GM19467 (cell line): Measurements from ENCODE around the gene FAM185A.
"Not testable (repeated sequence)": the region's sequence is repeated elsewhere in the genome, so short reads cannot be mapped to it uniquely, and the experiment has no call there.

ENCODE experiments used
- ATAC-seq: cut with Tn5 transposase; IDR thresholded peaks from one replicate; pipeline ENCODE4 v1.9.1; 2021; ENCODE audit warnings: mild to moderate bottlenecking, moderate library complexity; ENCODE audit not compliant: unreplicated experiment

Gene FAM185A

DNA sequence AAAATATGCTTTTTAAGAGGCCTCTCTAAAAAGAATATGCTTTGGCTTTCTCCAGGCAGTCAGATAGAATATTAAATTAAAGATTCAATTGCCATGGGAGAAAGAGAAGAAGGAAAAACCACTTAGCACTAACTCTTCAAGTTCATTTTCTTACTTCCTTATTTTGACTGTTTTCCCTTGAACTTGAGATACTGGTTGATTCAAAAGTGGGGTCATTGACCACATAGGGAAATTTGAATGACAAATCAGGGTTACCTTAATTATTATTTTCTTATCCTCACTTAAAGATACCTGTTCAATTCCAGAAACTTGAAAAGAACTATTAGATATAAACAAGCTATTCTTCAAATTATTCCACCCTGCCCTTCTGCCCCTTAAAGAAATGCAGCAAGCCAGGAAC lies 27.4 kb downstream of the FAM185A start:
- ATAC-seq, result not testable (repeated sequence)

DNA sequence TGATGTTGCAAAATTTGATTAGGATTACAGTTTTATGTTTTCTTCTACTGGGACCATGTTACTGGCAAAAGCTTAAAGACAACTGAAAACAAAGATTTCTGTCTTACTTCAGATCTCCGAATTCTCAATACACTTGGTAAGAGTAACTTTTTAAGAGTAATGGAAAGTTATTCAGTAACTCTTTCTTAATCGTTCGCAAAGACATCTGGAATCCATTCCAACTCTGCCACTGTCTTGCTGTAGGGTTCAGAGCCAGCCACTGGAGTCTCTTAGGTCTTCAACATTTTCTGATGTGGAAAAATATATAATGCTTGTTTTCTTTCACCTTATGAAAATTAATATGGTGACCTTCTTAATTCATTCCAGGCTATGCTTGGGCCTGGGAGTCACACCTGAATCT lies 29.9 kb downstream of the FAM185A start:
- ATAC-seq, result not testable (repeated sequence)

DNA sequence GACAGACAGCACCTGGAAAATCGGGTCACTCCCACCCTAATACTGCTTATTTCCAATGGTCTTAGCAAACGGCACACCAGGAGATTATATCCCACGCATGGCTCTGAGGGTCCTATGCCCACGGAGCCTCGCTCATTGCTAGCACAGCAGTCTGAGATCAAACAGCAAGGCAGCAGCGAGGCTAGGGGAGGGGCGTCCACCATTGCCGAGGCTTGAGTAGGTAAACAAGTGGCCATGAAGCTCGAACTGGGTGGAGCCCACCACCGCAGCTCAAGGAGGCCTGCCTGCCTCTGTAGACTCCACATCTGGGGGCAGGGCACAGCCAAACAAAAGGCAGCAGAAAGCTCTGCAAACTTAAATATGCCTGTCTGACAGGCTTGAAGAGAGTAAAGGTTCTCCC lies 32.1 kb downstream of the FAM185A start:
- not testable (repeated sequence) for ATAC-seq

DNA sequence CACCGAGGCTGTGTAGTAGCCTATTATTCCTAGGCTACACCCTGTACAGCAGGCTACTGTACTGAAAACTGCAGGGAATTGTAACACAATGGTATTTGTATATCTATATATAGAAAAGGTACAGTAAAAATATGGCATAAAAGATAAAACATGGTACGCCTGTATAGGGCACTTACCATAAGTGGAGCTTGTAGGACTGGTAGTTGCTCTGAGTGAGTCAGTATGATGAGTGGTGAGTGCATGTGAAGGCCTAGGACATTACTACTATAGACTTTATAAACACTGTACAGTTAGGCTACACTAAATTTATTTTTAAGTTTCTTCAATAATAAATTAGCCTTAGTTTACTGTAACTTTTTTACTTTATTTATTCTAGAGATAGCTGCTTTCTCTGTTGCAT lies 40.0 kb downstream of the FAM185A start:
- not testable (repeated sequence) for ATAC-seq

DNA sequence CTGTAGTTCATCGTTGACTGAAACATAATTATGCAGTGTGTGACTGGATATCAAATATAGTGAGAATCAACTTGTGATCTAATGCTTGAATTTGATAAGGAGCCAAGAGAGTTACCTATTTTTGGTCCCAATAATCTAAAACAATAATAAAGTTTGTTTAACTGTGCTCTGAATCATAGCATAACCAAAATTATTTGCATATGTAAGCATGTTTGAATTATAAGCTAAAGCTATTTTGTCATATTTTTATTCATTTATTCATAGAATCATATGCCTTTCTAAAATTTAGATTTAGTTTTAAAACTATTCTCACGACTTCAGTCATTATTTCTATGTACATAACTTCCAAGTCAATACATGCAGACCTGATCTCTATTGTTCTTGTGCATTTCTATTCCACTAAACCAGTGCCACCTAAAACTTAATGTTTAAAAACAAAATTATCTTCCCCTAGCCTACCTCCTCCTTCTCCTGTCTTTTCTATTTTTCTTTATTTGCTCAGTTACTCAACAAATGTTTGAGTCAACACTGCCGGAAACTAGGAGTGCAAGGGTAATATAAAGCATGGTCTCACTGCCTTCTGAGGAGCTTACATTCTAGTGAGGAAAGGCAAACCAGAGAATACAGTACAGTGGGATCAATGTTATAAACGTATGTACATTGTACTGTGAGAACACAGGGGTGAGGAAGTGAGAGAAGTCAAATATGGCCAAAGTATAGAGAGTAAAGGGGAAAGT lies 41.7 kb downstream of the FAM185A start:
- not testable (repeated sequence) for ATAC-seq

DNA sequence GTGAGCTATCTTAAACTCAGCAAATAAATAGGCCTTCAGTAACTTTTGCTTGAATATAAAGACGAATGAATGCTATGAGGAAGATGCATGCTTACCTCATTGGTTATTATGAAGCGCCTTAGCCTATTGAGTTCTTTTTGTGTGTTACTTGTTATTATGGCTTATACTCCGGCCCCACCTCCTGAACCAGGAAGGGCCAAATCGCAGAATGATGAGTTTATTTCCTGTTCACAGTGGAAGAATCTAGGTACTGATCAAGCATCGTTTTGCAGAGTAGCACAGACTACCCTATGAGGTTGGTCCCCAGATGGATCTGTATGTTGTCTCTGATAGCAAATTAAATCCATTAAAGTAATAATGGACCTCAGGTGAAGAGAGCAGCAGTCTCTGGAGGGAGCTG lies 42.6 kb downstream of the FAM185A start:
- ATAC-seq, result not testable (repeated sequence)

DNA sequence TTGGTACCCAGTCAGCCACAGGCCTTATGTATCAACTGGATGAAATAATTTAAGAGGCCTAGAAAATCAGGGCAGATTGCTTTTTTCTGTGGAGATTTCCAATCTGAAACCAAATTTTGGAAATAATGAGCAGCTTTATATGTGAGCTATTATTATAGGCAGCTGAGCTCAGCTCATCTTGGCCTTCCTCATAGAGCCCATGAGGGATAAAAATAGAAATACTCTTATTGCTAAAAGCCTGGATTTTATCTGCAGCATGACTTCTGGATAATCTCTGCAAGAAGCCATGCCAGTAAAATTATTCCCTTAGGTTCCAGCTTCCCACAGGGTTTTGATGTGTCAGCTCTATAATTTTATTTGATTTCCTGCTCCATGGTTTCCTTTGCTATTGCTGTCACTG lies 43.0 kb downstream of the FAM185A start:
- not testable (repeated sequence) for ATAC-seq

DNA sequence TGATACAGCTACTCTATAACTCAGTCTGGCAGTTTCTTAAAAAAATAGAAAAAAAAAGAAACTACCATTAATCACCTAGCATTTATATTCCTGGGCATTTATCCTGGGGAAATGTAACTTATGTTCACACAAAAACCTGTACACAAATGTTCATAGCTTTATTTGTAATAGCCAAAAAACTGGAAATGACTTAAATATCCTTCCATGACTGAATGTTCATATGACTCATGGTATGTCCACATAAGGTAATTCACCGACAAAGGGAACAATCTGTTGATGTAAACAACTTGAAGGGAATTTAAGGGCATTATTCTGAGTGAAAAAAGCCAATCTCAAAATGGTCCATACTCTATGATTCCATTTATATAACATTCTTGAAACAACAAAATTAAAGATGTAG lies 45.8 kb downstream of the FAM185A start:
- not testable (repeated sequence) for ATAC-seq

DNA sequence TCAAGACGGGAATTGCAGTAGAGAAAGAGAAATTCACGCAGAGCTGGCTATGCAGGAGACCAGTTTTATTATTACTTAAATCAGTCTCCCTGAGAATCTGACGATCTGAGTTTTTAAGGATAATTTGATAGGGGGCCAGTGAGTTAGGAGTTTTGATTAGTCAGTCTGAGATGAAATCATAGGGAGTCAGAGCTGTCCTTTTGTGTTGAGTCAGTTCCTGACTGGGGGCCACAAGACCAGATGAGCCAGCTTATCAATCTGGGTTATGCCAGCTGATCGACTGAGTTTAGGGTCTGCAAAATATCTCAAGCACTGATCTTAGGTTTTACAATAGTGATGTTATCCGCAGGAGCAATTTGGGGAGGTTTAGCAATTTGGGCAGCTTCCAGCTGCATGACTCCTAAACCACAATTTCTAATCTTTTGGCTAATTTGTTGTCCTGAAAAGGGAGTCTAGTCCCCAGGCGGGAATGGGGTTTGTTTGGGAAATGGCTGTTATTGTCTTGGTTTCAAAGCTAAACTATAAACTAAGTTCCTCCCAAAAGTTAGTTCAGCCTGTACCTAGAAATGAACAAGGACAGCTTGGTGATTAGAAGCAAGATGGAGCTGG lies 47.3 kb downstream of the FAM185A start:
- not testable (repeated sequence) for ATAC-seq

DNA sequence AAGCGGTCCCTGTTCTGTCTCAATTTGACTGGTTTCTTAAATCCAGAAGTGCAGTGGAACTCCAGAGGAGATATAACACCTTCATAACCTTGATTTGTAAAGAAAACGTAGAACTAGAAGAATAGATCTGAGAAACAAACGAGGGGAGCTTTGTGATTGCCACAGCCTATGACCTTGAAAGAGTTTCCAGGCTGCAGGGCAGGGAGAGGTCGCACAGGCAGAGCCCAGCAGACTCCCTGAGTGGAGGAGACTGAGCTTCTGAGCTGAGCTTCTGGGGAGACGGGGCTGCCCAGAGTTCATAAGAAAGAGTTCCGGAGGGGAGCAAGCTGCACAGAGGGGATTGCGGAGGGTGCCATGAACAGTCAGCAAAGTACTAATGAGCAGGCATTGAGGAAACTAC lies 57.8 kb downstream of the FAM185A start:
- ATAC-seq, result no peak

DNA sequence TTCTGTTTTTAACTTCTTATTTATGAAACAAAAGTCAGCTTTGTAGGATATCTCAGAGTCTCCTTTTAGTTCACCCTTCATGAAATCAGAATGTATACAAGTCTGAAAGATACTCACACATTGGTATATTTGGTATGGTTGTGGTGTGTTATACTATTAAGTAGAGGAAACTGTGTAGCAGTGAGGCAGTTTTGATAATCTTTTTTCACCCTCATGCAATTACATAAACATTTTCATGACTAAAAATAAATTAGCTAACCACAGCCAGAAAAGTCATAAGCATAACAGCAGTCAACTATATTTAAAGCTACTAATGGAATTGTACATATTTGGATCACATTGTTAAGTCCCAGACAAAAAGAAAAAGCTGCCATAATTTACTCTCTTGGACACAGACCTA lies 62.1 kb downstream of the FAM185A start:
- no peak for ATAC-seq

DNA sequence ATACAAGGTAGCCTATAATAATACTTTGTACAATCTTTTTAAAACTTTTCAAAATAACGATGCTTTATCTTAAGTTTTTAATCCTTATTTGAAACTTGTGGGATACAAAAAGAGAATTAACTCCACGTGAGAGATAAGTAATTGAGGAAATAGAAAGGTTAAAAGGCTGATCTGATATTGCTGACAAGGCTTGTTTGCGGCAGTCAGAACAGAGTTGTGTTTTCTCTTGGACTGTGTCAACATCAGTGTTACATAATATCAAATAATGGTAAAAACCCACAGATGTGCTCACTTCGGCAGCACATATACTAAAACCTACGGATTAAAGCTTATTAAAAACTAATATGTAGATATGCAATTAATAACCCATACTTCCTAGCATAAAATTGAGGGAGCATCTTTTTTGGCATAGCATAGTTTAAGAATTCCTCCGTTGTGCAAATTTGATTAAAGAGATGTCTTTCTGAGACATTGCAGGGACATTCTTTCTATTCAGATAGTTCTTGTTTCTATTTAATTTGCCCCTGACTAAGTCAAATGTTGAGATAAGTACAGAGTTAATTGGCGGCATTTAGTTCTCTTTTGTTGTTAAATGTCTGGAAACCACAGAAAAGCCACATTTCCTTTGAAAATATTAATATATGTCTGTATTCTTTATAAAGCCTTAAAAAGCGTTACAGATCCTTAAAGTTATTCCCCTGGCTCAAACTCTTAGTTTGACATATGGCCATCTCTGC lies 63.3 kb downstream of the FAM185A start:
- no peak for ATAC-seq

DNA sequence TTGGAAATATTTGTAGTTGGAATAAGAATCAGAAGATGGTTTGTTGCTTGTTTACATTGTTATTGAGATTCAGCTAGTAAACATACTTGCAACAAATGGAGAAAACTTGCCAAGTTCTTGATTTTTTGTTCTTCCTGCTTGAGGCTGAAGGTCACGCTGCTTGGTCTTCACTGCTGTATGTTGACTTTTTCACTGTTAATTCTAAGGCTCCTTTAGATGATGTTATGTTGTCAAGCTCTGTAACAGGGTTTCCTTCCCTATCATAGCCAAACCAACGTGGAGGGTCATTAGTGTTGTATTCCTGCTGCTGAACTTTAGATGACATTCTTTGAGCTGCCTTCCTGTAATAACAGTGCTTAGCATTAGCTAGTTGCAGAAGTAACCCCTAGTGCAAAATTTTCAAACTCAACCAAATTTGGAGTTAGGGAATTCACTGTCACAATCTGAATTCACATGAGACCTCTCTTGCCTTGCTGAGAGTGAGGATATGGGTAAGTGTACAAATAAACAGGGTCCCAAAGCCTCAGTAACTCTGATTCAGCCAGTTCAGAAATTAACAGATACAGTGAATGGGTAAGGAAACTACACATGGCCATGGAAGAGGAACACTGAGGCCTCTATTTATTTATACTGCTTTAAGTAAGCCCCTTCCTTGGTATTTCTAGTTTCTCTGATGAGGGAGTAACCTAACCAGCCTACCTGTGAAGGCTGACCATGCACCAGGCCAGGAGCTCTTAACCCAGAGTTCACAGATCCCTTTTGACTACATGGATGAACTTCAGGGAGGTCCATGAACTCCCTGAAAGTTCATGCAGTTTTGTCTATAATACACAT lies 64.6 kb downstream of the FAM185A start:
- ATAC-seq, result no peak

DNA sequence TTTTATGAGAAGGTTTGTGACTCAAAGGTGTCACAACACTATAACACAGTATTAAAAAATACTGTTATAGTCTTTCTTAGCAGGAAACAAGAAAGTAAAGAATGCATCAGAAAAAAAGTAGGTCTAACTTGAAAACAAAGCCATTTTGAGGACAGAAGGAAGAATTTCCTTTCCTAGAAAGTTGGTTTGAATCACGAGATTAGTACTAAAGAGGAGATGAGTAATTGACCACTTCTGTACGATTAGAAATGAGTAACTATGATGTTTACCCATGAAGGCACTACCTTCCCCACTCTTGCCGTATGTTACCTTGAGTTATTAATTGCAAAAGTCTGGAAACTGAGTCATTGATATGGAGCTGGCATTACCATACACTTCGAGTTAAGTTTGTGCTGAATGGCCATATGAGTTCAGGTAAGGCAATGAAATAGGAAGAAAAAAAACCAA lies 65.2 kb downstream of the FAM185A start:
- ATAC-seq, result no peak

DNA sequence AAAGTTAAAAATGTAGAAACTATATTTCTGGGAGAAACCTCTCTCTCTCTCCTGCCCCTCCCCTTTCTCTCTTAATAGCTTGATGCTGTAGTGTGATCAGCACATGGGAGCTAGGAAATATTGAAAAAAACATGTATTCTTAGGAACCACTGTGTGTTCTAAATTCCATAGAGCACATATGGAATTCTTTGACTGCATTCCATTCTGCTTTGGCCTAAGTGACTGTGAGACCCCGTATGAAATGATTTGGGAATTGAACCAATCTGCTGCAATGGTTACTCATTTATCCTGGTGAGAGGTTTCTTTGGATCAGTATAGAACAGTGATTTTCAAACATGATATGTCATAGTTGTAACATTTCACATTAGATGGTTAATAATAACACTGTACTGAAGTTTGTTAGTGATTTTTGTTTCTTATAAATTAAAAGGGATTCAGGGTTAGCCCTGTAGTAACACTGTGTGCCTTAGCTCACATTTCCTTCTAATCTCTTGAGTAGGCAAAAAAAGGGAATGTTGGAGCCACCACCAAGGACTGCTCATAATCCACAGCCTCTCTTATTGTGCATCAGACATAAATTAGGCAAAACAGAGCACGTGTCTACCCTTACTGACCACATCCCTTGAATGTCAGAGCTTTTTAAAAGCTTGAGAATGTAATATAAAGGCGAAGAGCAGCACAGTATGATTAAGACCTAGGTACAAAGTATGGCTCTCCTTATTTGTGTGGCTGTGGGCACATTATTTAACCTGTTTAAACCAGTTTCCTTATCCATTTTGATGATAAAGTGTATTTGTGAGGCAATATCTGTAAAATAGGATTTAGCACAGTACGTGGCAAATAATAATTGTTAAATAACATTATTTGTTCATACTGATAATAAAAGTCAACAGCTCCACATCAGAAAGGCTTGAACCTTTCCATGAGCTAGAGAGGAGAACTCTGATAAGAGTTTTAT lies 69.1 kb downstream of the FAM185A start:
- no peak for ATAC-seq

DNA sequence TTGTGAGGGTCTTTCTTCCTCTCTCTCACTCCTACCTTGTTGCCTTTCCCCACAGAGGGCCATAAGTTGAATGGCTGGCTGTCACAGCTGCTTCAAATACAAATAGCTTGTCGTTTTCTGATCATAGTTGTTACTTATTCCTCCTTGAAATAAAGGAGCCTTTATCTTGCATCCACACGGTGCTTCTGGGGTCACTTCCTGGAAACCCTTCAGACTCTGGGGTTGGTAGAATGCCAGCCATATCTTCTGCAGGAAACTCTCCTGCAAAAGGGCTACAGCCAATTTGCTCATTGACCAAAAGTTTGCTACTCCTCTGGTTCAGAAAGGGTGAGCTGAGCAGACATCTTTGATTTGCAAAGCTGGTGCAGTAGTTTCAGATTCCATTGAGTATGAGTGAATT lies 70.4 kb downstream of the FAM185A start:
- no peak for ATAC-seq

DNA sequence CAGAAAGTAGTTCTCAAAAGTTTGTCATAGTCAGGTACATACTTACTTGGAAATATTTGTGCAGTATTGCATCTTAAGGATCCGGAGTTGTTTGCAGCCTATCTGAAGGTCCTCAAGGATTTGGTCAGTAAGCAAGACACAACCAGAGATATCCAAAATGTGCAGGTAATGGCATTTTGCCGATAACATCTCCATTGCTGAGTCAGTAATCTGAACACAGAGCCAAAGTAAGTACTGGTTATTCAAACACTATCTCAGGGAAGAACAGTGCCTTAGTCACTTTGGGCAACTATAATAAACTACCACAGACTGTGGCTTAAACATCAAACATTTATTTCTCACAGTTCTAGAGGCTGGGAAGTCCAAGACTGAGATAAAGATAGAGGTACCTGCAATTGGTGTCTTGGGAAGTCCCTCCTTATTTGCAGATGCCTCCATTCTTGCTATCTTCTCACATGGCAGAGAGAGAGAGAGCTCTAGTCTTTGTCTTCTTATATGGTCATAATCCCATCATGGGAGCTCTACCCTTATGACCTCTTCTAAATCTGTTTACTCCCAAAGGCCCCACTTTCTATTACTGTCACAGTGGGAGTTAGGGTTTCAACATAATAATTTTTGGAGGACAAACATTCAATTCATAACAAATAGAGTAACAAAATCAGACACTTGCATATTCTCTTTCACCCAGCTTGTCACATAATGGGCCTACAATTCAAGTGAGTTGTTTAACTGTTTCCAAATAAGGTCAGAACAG lies 73.4 kb downstream of the FAM185A start:
- ATAC-seq, result no peak

DNA sequence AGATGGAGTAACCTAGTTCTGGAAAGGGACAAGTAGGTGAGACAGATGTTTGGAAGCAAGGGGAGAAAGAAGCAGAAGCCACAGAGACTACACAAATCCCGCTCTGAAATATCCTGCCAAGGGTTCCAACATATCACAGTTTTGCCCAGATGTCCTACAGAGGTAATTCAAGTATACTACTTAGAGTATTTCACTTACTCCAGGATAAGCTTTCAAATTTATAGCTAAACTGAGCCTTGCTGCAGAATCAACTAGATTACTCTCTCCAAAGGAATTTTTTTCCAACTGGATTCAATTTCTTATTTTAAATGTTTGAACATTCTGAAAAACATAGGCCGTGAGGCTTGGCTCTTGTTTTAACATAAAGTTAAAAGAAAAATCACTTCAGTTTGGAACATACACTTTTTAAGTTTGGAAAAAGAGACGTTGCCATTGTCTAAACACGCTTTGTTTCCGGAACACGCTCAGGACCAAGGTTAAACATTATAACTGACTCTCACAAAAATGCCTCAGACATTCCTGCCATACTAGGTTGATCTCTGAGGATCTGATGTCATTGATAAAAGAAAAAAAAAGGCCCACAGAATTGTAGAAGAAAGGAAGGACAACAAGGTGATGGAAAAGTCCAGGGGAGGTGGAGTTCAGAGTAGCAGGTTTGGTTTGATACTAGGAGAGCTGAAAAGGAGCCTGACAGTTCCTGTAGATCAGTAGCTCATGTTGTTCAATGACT lies 74.8 kb downstream of the FAM185A start:
- ATAC-seq, result no peak

DNA sequence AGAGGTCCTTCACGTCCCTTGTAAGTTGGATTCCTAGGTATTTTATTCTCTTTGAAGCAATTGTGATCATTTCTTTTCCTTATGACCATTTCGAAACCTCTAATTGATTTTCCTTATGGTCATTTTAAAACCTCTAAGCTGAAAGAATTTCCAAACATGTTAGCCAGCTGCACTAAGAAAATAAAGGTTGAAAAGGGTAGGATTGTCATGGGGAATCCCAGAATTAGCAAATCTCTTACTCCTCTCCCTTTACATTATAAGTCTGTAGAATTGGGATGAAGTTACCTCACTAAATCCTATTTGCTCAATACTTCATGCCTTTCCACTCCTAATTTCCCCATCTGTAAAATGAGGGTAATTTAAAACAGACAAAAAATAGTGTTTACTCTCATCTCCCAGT lies 79.5 kb downstream of the FAM185A start:
- ATAC-seq, result no peak
